ENCODE results near the gene SLC35G1. TPM values are rescaled to one million over a fixed set of nuclear protein-coding genes. Genes with fewer than 3 reads are reported as not detected.

SLC35G1 gene
- total and polyA plus RNA-seq, 2 of the 13 experiments (the other 11 are each of a cell fraction or from before 2014, with no cell fraction given), result 2.5 to 4.5 TPM

DNA sequence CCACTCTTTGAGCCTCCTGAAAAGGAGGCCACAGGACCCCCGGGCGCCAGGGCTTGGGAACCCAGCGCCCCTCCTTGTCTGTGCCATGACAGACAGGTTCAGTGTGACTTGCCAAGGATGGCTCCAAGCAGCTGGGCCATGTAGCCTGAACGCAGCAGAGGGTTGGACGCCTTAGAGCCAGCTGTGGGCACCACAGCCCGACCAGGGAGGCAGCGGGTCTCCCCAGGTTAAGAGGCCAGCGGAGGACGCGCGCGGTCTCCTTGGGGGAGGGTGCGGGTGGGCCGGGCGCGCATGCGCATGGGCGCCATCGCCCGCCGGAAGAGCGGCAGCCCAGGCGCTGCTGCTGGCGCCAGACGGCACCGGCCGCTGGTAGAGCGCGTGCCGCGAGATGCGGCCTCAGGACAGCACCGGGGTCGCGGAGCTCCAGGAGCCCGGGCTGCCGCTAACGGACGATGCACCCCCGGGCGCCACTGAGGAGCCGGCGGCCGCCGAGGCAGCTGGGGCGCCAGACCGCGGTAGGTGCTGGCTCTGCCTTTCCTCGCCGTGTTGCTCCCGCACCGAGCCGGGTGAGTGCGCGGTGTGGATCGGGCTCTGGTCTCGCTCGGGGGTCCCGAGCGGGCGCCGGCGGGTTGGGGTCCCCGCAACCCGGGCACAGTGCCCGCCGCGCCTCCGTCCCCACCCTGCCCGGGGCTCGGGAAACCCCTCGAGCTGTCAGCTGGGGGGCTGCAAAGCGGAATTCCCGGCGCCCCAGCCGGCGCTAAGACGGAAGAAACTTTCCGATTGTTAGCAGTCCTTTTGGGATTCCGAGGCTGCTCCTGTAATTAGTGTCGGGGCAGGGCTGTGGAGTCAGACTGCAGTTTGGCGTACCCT, at the start of gene SLC35G1 (continued):
- TF ChIP-seq THAP9 (CRISPR knock-in tag; IDR thresholded peaks at IDR 0.05; ENCODE audit: borderline replicate concordance) (no peak), ZNF776 (CRISPR knock-in tag; IDR thresholded peaks at IDR 0.05) (0 out of 2 replicates have a peak, but pooled peaks have one; percentile 62), TMF1 (CRISPR knock-in tag; IDR thresholded peaks at IDR 0.05; ENCODE audit: low read depth) (0 out of 2 replicates have a peak, but pooled peaks have one; percentile 20), ZNF513 (CRISPR knock-in tag; conservative IDR thresholded peaks at IDR 0.05) (no peak), ZNF44 (CRISPR knock-in tag; IDR thresholded peaks at IDR 0.05) (no peak), ZKSCAN5 (CRISPR knock-in tag; IDR thresholded peaks at IDR 0.05) (no peak), BCL3 (CRISPR knock-in tag; IDR thresholded peaks at IDR 0.05) (0 out of 2 replicates have a peak, but pooled peaks have one; percentile 48), RBM22 (optimal IDR thresholded peaks at IDR 0.05; ENCODE audit: low read length) (no peak), RFXANK (CRISPR knock-in tag; IDR thresholded peaks at IDR 0.05) (no peak), THYN1 (CRISPR knock-in tag; IDR thresholded peaks at IDR 0.05; ENCODE audit: borderline replicate concordance, low read depth) (no peak), ZGPAT (CRISPR knock-in tag; IDR thresholded peaks at IDR 0.05) (no peak), NR0B2 (CRISPR knock-in tag; IDR thresholded peaks at IDR 0.05) (peak; percentile 49; the same call in 1 of the 2 replicates)
- TF ChIP-seq, protein P1, sequence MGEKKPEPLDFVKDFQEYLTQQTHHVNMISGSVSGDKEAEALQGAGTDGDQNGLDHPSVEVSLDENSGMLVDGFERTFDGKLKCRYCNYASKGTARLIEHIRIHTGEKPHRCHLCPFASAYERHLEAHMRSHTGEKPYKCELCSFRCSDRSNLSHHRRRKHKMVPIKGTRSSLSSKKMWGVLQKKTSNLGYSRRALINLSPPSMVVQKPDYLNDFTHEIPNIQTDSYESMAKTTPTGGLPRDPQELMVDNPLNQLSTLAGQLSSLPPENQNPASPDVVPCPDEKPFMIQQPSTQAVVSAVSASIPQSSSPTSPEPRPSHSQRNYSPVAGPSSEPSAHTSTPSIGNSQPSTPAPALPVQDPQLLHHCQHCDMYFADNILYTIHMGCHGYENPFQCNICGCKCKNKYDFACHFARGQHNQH (CRISPR knock-in tag; IDR thresholded peaks at IDR 0.05), result no peak

All from HepG2 (cell line).